ENCODE data around the gene CRTC2. TPM values are rescaled to one million over a fixed set of nuclear protein-coding genes. Genes with fewer than 3 reads are reported as not detected.

CRTC2 gene
- total and polyA plus RNA-seq, 9 of the 15 experiments (the other 6 are each of a cell fraction or from before 2014, with no cell fraction given), result 2.7 to 26.4 (median 10.2) TPM

GRCh38 chr1:153967107-153967999 lies 8.9 kb upstream of the CRTC2 start, which contains the start of gene CREB3L4 (continued):
- peak; percentile 95 to 98 for TF ChIP-seq FOXK2 (conservative IDR thresholded peaks at IDR 0.05 in 1 of 2, IDR thresholded peaks at IDR 0.05 in 1 of 2; ENCODE audit: low read depth in 2 of 2)
- no peak for TF ChIP-seq RERE (CRISPR knock-in tag; IDR thresholded peaks at IDR 0.05; ENCODE audit: borderline replicate concordance)
- peak; percentile 88 to 94 for TF ChIP-seq MNT (conservative IDR thresholded peaks at IDR 0.05)
- TF ChIP-seq CREB1 (IDR thresholded peaks at IDR 0.05), result peak; percentile 51; the same call in 1 of the 2 replicates
- TF ChIP-seq CREB1 (CRISPR knock-in tag; IDR thresholded peaks at IDR 0.05), result peak; percentile 67
- no peak for TF ChIP-seq RBM39 (optimal IDR thresholded peaks at IDR 0.05; ENCODE audit: low read depth, low read length)
- no peak for TF ChIP-seq ZNF583 (CRISPR knock-in tag; IDR thresholded peaks at IDR 0.05)
- peak; percentile 76; the same call in 1 of the 2 replicates for TF ChIP-seq ZC3H4 (CRISPR knock-in tag; IDR thresholded peaks at IDR 0.05; ENCODE audit: borderline replicate concordance)
- TF ChIP-seq NR0B1 (IDR thresholded peaks at IDR 0.05; ENCODE audit: partially characterized antibody), result no peak
- no peak for TF ChIP-seq TFAM (CRISPR knock-in tag; conservative IDR thresholded peaks at IDR 0.05)
- no peak for TF ChIP-seq ZNF766 (CRISPR knock-in tag; conservative IDR thresholded peaks at IDR 0.05)
- TF ChIP-seq HDAC8 (tag; IDR thresholded peaks at IDR 0.05), result no peak
- peak; percentile 88 for TF ChIP-seq MAX (CRISPR knock-in tag; IDR thresholded peaks at IDR 0.05)
- no peak for TF ChIP-seq BRF1 (IDR thresholded peaks at IDR 0.05; ENCODE audit: borderline replicate concordance, extremely low read depth, insufficient read length)
- TF ChIP-seq ZNF398 (CRISPR knock-in tag; IDR thresholded peaks at IDR 0.05), result no peak
- no peak for TF ChIP-seq FOXJ3 (CRISPR knock-in tag; IDR thresholded peaks at IDR 0.05)

Measured in K562 (cell line).